ENCODE measurements around the gene PCBP2. TPM values are rescaled to one million over a fixed set of nuclear protein-coding genes. Genes with fewer than 3 reads are reported as not detected.
"Not testable (repeated sequence)": the region's sequence is repeated elsewhere in the genome, so short reads cannot be mapped to it uniquely, and the experiment has no call there.

Gene PCBP2
- total RNA-seq, 1 donor from 2014 or later = 417 TPM

DNA sequence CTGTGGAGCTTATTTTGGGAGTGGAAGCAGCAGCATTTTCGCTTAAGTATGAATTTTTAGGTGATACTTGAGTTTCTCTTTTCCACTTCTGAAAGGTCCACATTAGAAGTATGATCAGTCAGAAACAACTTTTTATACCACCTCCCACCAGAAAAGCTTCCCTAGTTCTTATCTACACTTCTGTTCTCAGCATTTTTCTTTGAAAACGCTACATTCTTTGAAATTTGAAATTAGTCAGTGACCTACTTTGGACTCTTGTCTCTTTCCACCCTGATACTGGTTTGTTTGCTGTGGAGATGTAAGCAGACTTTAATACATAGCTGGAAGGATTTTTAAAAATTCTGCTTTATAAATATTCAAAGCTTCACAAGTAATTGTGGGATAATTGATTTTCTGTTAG is 22.2 kb downstream of the PCBP2 start:
- no peak for DNase-seq

DNA sequence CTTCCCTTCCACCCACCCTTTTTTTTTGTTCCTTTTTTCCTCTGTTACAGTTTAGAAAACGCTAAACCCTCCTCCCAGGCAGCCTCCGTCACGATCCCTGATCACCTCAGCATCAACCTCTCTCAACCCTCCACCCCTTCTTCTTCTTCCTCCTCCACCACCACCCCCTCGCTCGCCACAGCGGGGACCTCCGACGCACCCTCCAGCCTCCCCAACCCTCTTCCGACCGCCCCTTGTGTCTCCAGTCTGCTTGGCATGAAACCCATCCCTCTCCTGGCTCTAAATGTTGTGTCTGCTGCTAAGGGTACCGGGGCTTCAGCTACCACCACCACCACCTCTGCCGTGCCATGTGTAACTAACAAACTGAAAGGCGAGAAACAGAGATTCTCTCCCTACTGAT is 22.9 kb downstream of the PCBP2 start:
- DNase-seq = no peak

DNA sequence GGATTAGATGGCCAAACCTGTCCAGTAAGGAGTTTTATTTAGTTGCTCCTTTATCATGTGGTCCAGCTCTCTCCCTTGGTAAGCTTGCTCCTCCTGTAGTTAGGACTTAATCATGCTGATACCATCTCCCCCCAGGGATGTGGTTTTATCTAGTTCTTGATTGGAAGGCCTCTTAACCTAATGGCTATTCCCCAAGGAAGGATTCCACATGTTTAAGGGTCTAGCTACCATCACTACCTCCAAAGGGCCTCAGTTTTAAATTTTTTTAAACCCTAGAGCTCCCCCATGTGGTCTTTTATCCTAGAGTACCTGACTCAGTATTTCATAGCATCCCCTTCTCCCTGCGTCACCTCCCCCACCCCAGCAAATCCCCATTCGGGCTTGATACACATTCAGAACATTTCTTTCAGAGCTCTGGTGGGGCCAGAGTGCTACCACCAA is 24.9 kb downstream of the PCBP2 start:
- DNase-seq = peak; percentile 48

DNA sequence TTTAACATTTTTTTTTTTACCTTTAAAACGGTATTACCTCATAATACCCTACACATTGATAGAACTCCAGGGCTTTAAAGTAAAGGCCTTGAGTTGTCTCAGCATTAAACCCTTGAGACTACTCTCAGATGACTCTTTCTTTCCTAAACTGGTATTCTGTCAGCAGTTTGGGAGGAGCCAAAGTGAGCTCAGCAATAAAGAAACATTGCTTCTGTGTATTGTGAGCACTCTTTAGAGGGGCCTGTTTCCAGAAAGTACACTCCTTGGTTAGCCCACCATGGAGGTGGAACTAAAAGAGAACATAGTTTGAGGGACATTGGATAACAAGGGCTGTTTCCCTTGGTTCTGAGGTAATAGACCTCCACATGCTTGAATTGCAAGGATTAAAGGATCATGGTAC is 27.0 kb downstream of the PCBP2 start:
- DNase-seq = no peak

DNA sequence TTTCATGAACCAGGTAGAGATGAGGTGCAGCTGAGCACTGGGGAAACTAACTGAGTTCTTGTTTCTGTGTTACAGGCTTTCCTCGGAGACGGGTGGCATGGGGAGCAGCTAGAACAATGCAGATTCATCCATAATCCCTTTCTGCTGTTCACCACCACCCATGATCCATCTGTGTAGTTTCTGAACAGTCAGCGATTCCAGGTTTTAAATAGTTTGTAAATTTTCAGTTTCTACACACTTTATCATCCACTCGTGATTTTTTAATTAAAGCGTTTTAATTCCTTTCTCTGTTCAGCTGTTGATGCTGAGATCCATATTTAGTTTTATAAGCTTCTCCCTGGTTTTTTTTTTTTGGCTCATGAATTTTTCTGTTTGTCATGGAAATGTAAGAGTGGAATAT is 27.4 kb downstream of the PCBP2 start:
- no peak for DNase-seq

DNA sequence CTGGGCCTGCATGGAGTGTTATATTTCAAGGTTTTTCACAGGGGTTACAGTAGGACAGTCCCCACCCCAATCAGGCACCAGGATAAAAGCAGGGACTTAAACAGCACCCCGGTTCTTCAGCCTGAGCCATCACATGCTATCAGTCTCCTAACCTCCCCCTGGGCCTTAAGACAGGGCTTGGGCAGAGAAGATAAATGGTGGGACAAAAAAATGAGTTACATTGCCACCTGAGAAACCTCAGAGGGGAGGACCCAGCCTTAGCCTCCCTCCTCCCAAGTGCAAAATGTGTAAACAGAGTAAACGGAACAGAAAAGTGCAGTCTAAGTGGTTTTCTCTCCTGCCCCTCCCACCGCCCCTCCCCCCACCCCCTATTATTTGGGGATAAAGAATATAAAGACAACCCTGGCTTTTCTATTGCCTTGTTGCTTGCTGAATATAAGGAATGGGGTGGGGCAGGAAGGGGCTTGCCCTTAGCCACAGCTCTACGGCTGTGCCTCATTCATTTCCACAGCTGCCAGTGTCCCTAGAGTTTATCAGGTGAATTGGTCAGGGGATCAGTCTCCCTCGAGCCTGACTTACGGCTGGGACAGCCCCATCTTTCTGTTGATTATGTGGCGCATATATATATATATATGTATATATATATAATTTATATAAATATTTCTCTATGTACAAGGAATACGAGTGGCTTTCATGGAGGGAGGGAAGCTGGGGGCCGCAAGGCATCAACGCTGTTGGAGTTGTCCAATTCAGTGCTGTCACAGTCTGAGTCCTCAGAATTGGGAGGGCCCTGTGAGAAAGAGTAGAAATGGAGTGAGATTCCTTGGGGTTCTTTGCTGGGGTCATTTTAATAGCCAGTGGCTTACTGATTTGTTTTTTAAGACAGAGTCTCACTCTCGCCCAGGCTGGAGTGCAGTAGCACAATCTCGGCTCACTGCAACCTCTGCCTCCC is 28.9 kb downstream of the PCBP2 start:
- no peak for DNase-seq

DNA sequence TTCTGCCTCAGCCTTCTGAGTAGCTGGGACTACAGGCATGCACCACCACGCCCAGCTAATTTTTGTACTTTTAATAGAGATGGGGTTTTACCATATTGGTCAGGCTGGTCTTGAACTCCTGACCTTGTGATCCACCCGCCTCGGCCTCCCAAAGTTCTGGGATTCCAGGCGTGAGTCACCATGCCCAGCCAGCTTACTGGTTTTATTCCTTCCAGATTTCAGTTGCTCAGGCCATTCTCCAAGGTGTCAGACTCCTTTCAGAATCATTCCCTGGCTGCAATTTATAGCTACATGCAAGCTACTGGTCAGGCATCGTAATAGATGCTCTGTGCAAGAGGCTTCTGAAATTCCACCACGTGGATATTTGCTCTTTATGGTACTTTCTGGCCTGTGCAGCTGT is 29.6 kb downstream of the PCBP2 start:
- not testable (repeated sequence) for DNase-seq

DNA sequence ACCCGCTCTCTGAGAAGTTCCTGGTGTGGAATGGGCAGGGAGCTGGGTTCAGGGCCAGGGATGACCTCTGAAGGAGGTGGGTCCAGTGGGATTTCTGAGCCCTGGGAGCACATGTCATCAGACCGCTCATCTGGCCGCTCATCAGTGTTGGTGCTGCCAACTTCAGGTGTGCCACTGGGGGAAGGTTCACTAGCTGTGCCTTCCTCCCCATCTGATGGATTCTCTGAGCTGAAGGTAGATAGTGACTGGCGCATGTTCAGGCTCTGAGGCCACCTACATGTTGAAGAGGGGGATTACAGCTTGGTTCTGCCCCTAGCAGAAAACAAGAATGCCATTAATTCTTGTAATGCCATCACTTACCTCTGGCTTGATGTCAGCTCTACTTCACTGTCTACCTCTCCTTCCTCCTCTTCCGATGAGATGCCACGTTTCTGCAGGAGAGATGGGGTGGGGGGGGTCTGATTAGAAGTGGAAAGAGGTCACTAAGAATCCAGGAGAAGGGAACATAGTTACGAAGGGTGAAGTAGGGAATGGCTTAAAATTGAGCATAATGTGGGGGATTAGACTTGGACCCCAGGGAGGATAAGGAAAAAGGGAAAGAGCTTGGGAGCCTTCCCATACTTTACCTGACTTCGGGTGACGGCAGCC is 30.2 kb downstream of the PCBP2 start:
- DNase-seq = peak; percentile 42

DNA sequence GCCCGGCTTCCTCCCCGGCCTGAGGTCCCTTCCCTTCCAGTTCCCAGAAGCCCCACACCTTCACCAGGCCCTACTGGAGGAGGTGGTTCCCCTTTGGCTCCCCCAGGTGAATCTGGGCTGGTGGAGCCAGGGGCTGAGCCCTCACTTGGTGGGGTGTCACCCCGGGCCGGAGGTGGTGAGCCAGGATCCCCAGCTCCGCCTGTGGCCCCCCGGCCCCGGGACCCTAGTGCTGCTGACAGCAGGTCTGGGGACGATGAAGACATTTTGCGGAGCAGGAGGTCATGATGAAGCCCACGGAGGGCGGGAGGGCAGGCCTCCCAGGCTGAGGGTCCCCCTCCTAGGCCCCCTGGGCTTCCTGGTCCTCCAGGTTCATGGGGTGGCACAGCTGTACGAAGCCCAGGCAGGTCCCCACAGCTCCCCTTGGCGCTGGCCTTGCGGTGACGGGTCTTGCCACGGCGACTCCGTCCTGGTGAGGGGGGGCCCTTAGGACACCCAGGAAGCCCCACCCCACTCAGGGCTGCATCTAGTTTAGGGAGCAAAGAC is 30.8 kb downstream of the PCBP2 start:
- DNase-seq = no peak

DNA sequence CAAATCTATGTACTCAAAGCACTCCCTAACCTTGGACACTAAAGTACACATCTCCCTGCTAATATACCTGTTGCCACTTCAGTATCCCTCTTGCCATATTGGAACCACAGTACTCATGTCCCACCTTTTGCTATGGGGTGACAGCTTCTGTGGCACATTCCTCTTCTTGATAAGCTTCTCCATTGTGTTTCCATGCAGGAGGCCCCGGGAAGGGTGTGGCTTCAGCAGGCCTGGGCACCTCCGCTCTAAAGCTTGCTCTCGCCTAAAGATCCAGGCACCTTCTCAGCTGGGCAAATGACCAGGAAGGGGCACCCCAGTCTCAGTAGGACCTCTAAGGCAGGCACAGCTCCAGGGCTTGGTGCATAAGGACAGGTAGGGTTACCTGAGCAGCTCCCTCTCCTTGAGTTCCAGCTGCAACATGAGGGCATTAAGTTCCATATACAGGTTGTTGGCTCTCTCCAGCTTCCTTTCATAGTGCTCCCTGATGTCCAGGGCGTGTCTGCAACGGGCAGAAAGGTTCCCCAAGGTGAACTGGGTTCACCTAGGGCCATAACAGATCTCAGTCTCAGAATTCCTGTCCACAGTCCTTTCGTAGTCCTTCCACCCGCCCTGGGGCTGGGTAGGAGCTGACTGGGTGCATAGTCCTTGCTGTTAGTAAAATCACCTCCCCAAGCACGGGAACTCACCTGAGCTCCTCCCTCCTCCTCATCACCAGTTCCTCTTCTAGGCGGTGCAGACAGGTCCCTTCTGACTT is 31.5 kb downstream of the PCBP2 start:
- DNase-seq = no peak

DNA sequence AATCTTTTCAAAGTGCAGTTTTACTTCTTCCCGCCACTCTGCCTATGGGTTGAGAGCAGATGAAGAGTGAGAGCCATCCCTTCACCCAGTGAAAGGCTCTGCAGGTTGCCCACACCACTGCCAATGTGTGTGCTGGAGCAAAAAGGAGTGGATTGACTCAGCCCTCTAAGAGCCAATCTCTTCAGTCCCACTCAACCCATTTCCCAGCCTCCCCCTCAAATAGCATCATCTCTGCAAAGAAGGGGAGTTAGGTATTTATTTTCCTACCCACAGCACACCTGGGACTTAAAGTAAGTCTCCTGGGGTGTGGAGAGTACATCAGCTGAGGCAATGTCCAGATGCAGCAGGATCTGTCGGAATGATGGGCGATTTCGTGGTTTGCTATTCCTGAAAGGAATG is 32.1 kb downstream of the PCBP2 start:
- DNase-seq = no peak

DNA sequence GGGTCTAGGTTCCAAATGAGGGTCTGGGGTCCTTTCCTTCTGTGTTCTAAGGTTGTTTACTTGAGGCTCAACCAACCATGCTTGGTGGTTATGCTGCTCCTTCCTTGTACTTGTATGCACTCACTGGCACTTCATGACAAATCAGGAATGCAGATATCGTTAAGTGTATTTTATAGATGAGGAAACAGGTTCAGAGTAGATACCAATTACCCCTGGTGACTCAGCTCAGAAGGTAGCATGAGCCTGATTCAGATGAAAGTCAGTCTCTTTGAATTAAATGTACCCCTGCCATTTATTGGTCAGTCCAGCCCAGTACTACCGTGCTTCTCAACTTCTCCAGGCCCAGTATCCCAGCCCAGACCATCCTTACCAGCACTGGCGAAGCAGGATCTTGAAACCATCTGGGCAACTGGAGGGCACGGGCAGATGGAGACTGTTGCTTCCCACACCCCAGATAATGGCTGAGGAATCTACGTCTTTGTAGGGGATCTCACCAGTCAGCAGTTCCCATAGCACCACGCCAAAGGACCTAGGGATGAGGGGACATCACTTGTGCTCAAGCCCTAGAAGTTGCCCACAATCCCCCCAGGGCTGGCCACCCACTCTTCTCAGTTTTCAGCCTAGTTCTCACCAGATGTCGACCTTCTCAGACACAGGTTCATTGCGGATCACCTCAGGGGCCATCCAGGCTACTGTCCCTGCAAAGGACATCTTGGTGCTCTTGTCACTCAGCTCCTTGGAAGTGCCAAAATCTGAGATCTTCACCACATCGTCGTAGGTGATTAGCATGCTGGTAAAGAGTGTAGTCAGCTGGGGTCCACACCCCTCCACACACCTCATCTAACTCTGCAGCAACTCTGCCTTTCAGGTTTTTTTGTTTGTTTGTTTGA is 33.0 kb downstream of the PCBP2 start:
- DNase-seq = no peak

DNA sequence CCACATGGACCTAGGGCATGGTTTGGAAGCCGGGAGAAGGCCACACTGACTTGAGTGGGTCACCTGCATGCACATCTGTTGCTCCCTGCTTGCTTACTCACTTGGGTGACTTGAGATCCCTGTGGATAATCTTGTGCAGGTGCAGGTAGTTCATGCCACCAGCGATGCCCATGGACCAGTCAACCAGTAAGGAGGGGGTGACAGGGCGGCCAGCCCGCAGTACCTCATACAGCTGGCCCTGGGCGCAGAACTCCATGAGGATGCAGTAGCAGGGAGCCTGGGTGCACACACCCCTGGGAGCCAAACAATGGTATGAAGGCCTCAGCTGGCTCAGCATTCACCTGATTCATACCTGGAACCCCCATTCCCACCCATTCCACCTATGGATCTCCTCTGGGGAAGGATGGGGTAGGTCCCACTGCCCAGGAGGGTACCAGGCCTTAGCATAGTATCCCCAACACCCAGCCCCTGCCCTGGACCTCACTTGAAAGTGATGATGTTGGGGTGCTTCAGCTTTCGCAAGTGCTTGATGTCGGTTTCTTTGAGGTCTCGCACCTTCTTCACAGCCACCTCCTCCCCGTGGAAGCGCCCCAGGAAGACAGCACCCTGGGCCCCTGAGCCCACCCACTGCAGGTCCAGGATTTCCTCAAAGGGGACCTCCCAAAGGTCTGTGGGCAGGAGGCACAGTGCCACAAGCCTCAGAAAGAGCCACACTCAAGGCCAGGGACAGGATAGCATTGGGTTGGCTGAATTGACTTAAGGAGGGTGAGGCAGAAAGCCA is 34.2 kb downstream of the PCBP2 start:
- DNase-seq = no peak

DNA sequence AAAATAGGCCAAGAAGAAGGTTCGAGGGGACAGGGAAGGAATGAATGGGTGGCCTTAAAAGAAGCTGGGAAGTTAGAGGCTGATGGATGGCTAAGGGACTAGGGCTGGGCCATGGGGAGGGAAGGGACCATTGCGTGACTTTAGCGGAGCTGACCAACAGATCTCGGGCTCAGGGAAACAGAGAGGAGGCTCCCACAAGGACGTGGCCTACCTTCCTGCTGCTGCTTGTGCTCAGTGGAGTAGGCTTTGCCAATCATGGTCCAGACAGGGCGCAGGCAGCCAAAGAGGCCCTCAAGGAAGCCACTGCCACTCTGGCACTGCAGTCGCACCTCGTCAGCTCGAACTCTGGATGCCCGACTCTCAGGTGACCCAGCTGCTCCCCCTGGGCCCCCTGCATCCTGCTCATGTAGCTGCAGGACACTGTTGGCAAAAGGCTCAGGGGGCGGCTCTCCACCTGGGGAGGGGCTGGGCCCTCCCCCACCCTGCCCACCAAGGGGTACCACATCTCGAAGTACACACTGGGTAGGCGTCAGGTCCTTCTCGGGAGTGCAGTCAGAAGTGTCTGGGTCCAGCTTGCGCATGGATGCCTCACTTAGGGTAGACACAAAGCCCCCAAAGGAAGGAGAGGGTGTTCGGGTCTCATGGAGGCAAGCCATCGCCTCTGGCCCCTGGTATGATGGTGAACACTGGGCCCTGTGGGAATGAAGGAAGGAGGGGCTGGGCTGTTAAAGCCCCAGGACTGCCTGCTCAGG is 35.0 kb downstream of the PCBP2 start:
- no peak for DNase-seq

DNA sequence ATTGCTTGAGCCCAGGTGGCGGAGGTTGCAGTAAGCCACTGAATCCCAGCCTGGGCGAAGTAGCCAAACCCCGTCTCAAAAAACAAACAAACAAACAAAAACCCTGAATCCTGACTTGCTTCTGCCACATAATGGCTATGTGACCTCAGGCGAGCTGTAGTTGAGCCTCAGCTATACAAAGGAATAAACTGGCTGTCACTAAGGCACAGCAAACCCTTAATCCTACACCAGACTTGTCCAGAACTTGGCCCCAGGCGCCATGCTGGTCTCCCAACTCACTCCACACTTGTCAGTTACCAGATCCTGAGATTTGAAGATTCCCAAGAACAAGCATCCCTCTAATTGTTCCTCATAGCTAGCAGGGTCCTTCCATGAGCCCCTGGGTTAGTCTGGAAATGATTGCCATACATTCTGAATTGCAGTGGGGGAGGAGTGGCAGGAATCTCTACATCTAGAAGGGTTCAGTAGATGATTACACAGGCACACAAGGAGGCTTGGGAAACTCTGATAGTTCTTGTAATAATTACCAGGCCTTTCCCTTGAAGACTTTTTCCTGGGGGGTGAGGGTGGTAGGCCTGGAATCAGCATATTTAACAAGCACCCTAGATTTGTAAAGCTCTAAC is 37.5 kb downstream of the PCBP2 start:
- no peak for DNase-seq

DNA sequence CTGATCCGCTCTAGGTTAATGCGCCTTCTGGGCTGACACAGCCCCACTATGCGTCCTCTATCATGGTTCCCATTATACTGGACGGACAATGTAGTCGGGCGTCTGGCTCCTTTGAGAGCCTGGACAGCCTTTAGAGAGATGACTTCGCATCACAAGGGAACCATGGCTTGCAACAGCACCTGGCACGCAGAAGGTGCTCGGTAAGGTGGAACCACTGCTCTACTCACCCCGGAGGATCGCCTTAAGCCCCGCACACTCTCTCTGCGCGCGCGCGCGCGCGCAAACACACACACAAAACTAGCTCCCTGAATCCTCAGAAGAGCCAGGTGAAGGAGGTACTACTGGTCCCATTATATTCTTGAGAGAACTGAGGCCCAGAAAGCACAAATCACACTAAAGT is 40.3 kb downstream of the PCBP2 start:
- DNase-seq = no peak

DNA sequence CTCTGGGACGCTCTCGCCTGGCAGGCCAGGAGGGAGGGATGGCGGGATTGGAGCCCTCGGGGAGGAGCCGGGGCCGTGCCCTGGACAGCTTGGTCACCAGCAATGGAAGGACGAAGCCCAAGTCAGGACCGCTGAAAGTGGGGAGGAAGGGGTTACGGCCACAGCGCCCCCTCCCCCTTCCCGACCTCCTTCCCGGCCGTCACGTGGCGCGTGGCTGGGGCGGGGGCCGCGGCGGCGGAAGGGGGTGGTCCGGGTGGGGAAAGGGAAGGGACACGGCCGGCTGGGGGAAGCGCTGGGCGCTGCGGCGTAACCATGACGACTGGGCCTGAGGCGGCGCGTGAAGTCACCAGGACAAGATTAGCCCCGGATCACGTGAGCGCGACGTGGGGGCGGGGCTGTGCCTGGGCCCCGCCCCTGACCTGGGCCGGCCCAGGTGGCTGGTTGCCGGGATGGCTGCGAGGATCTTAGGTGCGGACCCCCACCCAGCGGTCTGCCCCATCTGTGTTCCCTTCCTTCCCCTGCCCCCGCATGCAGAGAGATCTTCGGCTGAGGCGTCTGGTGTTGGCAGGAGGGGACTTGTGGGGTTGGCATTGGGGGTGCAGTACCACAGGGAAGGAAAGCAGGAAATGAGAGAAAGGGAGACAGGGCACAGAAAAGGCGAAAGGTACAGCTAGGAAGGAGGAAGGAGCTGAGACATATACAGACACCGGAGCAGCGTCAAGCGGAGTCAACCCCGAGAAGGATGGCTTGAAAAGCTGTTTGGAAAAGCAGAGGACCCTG is 41.1 kb downstream of the PCBP2 start:
- DNase-seq = peak; percentile 94

DNA sequence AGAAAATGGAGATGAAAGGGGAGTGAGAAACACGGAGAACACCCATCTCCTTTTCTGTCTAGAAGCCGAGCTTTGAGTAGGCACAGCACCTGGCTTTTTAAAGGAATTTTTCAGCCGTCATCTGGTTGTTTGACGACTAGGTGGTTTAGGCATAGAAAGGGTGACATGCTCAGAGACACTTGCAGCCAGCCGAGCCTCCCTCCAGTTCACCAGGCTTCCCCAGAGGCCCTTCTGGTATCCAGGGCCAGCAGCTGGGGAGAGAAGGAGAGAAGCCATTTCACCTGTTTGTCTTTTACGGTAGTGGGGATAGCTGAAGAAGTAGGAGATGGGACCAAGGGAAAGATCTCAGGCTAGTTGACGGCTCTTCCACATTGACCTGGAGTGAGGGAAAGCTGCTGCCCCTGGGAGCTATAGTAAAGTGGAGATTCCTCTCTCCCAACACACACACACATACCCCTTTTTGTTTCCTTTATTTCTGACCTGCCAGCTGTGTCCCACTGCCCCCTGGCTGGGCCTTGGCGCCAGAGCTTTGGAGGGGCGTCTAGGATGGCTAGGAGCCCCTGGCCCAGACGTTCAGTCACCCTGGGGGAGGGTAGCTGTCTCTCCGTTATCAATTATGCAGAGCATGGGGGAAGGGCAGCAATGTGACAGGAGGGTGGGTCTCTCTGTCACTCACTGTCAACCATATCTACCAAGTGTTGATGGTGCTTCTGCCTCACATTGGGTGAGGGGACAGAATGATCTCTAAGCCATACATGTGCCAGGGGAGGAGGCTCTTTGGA is 41.9 kb downstream of the PCBP2 start:
- no peak for DNase-seq

All from dermis blood vessel endothelial cell (primary cell).